Activated CD4-positive, CD25-positive, alpha-beta regulatory T cell treated with anti-CD3 and anti-CD28 coated beads, Interleukin-2, amount 50 U/mL, for 72 hours (primary cell): ENCODE data around the gene TMEM192.
"Not testable (repeated sequence)": the region's sequence is repeated elsewhere in the genome, so short reads cannot be mapped to it uniquely, and the experiment has no call there.

Source experiments
- DNase-seq: peaks from one replicate; pipeline ENCODE4 v3.0.0; 2021

Gene TMEM192

DNA sequence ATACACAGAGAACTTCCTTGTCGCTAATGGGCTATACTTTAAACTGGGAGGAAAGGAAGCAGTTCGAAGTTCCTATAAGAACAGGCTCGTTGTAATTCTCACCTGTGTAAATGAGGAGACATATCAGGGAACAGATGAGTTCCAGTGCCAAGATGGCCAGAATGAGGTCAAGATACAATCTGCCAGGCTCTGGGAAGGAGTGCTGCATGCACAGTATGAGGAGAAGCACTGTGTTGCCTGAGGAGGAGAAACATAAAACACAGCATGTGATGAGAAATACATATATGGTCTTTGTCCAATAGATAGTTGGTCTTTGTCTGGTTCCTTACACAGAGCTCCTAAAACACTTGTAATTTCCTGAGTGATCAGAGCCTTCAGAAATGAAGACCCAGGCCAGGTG is 24.3 kb downstream of the TMEM192 start:
- DNase-seq = no peak

DNA sequence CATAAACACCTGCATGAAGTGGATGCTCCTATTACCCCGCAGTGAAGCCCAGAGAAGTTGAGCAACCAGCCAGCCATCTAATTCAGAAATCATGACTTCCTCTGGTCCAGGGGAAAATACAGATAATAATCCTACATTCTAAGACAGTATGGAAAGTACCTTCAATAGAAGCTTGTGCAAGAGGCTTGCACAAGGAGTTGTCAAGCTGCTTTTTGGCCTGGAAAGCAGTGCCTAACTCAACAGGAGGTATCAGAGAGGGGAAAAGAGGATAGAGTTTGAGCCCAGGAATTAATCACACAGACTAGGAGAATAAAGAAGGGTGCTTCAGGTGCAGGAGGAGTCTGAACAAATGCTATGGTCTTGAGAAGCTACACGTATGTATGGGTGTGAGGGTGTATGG is 26.7 kb downstream of the TMEM192 start:
- no peak for DNase-seq

DNA sequence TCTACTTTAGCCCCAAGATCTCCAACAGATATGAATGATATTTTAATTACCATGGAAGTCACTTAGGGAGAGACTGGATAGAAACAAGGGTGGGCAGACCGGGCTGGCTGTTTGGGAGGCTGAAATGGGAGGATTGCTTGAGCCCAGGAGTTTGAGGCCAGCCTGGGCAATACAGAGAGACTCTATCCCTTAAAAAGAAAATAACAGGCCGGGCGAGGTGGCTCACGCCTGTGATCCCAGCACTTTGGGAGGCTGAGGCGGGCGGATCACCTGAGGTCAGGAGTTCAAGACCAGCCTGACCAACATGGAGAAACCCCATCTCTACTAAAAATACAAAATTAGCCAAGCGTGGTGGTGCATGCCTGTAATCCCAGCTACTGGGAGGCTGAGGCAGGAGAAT is 27.9 kb downstream of the TMEM192 start:
- not testable (repeated sequence) for DNase-seq

DNA sequence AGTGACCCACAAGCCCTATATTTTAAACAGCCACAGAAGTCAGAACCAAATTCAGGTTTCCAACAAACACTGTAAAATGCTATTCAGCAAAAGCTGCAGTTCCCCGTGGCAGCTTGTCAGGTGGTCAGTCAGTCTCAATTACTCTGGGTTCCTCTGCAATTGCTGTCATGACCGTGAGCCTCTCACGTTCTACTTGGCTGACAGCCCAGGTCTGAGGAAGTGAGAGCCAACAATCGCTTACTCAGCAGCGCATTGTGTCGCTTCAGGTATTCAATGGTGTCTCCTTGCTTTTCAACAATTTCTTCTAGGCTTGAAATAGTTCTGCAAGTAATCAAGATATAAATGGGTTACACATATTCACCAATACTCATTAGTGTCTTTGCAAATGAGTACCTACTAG is 33.2 kb downstream of the TMEM192 start:
- DNase-seq = no peak

DNA sequence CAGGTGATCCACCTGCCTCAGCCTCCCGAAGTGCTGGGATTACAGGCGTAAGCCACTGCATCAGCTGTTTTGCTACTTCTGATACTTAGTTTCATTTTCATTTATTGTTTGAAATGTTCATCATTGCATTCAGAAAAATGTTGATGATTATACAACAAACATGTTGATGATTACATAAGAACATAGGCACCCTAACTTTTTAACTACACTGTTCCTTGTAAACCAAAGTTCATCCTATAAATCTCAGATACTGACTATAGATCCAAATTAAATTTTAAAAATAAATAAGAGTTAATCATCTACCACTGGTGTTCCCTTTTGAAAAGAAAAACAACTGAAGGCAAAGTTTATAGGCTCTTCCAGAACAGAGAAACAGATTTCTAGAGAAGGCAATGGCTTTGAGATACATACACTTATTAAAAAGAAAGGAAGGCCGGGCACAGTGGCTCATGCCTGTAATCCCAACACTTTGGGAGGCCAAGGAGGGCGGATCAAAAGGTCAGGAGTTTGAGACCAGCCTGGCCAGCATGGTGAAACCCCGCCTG is 35.6 kb downstream of the TMEM192 start:
- no peak for DNase-seq

DNA sequence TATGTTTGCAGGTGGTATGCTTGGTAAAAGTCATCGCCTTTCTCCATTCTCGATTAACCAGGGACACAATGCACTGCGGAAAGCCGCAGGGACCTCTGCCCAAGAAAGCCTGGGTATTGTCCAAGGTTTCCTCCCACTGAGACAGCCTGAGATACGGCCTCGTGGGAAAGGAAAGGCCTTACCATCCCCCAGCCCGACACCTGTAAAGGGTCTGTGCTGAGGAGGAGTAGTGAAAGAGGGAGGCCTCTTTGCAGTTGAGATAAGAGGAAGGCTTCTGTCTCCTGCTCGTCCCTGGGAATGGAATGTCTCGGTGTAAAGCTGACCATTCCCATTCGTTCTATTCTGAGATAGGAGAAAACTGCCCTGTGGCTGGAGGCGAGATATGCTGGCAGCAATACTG is 39.3 kb downstream of the TMEM192 start:
- DNase-seq = not testable (repeated sequence)

DNA sequence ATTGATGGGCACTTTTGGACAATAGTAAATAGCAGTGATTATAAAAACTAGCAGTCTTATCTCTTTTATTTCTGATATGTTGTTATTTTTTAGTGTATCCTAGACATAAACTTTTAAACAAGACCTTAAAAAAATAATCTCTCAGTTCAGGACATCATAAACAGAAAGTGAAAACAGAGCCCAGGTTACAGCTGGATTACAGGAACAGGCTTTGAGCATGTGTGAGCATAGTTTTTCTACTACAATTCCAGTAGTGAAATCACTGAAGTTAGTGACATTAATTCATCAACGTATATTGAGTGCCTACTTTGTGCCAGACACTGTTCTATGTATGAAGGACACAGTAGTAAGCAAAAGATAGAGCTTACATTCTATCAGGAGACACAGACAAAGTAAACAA is 42.1 kb downstream of the TMEM192 start:
- no peak for DNase-seq

DNA sequence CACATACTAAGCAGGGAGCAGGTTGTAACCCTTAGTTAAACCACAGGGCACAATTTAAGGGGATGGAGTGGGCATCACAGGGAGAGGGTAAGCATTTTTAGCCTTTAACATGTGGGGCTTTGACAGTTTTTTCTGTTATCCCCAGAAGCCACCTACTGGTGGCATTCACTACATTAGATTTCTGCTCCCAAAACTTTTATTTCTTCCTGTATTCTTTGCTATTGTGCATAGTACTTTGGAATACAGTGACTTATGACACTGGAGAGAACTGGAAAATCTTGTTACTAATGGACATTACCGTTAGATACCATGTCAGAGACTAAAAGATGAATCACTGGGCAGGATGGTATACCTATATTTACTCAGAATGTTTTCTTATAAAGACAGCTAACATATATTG is 51.7 kb downstream of the TMEM192 start:
- no peak for DNase-seq

DNA sequence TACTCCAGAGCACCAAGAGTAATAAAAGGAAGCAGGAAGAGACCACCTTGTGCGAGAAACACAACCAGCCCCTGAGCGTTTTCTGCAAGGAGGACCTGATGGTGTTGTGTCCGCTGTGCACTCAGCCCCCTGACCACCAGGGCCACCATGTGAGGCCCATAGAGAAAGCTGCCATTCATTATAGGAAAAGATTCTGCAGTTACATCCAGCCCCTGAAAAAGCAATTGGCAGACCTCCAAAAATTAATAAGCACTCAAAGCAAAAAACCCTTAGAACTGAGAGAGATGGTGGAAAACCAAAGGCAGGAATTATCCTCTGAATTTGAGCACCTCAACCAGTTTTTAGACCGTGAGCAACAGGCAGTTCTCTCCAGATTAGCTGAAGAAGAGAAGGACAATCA is 53.3 kb downstream of the TMEM192 start:
- no peak for DNase-seq

DNA sequence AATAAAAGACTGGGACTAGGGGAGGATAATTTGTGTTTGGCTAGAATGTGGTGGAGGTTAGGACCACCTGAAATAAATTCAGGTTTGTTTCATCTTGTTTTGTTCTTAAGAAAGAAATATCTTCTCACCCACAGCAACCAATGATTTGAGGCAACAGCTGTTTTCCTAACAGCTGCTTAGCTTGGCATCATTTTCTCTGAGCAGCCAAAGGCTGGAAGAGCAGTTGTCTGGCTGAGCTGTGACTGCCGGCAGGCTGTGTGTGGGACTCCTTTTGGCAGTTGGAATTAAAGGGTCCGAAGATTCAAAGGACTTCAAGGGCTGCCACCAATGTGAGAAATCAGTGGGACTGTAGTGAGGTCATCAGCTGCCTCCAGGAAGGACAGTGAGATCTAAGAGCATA is 54.0 kb downstream of the TMEM192 start:
- DNase-seq = no peak

DNA sequence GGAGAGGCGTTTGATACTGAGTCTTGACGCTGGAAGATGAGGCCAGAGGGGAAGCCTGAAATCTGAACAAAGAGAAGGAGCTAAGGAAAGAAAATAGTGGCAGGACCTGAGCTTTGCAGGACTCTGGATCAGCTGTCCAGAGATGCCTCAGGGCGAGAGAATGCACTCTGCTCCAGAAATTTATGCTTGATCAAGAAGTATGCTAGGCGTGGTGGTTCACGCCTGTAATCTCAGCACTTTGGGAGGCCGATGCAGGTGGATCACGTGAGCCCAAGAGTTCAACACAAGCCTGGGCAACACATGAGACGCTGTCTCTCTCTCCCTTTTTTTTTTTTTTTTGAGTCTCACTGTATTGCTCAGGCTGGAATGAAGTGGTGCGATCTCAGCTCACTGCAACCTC is 57.1 kb downstream of the TMEM192 start:
- no peak for DNase-seq

DNA sequence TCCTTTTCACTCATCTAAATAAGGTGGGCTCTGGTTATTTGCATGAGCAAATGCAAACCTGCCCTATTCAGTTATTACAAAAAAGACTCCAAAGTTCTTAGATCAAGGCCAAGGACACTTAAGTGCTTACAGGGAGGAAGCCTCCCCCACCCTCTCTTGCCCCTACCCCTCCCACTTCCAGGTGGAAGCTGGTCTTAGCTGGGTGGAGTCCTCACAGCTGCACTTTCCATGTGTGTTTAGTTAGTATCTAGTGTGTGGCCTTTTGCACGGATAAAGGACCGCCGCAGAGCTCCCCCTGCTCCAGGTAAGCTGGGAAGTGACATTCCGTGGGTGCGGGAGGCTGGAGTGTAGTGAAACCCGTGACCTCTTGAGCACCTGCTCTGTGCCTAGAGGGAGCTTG is 59.0 kb downstream of the TMEM192 start, which contains the start of gene TRIM75:
Gene TRIM75 (plus strand): TSS at position 222 of the 400 bp plus-strand sequence. CDS start 5,282 bp downstream, outside the sequence.
- no peak for DNase-seq

DNA sequence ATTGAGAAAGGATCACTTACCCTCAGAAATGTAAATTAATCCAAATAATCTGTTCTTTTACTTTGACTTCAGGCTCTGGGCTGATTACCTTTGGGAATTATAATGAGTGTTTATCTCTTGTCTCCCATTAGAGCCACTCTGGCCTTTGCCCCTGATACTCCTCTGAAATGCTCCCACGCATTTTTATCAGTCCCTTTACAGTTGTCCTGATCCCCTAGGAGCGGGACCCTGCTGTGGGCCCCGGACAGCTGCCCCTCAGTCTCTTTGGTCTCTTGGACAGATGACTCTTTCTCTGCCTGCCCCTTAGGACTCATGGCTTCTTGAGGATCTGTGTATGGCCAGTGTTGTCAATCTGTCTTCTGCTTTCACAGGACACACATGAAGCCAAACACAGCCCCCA is 60.0 kb downstream of the TMEM192 start:
- DNase-seq = no peak

DNA sequence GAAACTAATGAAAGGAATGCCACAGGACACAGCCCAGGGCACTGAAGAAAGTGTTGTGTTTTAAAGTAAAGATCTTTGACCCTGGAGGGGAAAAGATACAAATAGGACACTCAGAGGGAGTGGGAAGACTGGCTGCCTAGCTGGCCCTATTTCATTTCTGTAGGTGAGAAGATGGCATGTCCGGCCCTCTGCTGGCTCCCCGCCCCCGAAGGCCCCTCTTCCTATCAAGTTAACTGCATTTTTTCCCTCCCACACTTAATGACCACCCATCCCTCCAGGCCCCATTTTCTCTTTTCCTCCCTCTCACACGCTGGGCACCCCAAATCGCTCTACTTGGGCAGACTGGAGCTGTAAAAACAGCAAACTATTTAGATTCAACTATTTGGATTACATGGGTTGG is 64.5 kb downstream of the TMEM192 start:
- no peak for DNase-seq

DNA sequence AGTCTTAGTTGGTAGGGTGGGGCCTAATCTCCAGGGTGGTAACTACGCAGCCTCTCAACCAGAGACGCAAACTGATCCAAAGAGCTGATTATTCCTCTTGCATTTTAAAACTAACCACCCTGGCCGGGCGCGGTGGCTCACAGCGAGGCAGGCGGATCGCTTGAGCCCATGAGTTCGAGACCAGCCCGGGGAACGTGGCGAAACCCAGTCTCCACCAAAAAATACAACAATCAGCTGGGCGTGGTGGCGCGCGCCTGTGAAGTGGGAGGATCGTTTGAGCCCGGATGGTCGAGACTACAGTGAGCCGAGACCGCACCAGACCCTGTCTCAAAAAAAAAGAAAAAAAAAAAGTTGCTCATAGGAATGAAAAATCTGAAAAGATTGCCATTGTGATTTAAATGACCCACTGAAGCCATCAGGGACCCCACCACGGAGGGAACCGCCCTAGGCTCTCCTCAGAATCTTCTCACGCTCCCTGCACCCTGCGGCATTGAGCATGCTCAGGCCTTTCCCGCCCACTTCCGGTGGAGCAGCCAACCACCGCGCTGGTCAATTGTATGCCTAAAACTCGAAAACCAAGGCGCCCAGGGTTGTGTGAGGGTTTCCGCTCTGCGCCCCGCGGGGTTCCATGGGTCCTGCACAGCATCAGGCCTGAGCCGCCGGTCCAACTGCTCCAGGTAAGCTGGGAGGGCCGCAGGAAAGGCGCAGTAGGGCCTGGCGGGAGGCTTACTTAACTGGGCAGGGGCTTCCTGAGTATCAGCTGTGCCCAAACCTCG is 81.0 kb downstream of the TMEM192 start, which contains the start of gene TRIM60:
Gene TRIM60 (plus strand): TSS at position 564 of the 776 bp plus-strand sequence. CDS start 8,074 bp downstream, outside the sequence.
- no peak for DNase-seq

DNA sequence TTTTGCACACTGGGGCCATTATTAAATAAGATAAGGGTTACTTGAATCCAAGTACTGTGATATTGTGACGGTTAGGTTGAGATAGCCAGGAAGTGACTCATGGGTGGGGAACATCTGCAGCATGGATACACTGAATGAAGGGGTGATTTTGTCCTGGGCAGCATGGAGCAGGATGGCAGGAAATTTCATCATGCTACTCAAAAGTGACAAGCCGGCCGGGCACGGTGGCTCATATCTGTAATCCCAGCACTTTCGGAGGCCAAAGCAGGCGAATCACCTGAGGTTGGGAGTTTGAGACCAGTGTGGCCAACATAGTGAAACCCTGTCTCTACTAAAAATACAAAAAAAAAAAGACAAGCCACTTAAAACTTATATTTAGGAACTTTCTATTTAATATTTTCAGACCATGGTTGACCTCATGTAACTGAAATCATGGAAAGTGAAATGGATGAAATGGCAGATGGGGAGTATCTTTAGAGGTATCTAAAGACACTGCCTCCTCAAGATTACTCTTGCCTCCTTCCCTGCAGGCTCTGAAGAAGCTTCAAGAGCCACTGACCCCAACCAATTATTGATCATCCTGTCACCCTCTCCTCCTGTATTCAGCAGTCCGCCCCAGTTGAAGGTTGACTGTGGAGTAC is 84.8 kb downstream of the TMEM192 start:
- DNase-seq = no peak

DNA sequence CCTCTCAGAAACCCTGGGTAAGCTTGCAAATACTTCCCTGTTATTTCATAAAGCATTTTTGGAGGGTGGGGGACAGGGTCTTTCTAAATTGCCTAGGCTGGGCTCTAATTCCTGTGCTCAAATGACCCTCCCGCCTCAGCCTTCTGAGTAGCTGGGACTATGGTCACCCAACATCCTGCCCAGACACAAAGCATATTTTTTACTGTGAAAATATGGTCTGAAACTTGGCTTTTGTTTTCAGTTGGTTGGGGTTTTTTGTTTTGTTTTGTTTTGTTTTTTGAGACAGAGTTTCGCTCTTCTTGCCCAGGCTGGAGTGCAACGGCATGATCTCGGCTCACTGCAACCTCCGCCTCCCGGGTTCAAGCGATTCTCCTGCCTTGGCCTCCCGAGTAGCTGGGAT is 86.9 kb downstream of the TMEM192 start:
- DNase-seq = not testable (repeated sequence)
